Fibroblast of villous mesenchyme (primary cell): Measurements from ENCODE around the gene BPIFB1. TPM values are rescaled to one million over a fixed set of nuclear protein-coding genes. Genes with fewer than 3 reads are reported as not detected.

Experiments
- DNase-seq: peaks from one replicate; pipeline ENCODE4 v3.0.0-alpha.2; 2010; ENCODE audit warnings: low read depth
- H3K4me3 ChIP-seq: 2 replicates; pipeline ENCODE4 v1.5.1; 2011; ENCODE audit warnings: low read depth, mild to moderate bottlenecking, low read length
- CTCF ChIP-seq: IDR thresholded peaks from 2 replicates; pipeline ENCODE4 v1.5.1; 2012; ENCODE audit warnings: low read depth, mild to moderate bottlenecking, low read length; ENCODE audit not compliant: insufficient read depth
- total RNA-seq: library from RNA; depleted of rRNA; stranded (reverse); fragments of >200 nt; gene quantifications from 2 replicates; pipeline ENCODE4 v1.2.3, GENCODE V29; 2012

BPIFB1 gene
- total RNA-seq, 1 donor: not detected

- no peak for TF ChIP-seq CTCF
- no peak overlapping the region for H3K4me3 ChIP-seq
- DNase-seq: no peak
These were observed 18.3 kb downstream of the BPIFB1 start for GRCh38 chr20:33301192-33301930.

GRCh38 chr20:33303595-33303994, 20.6 kb downstream of the BPIFB1 start:
- DNase-seq: no peak
- H3K4me3 ChIP-seq: no peak overlapping the region
- TF ChIP-seq CTCF: no peak

- DNase-seq: no peak
- no peak for TF ChIP-seq CTCF
- H3K4me3 ChIP-seq: no peak overlapping the region
These were observed 21.0 kb downstream of the BPIFB1 start for GRCh38 chr20:33304046-33304445.

GRCh38 chr20:33305589-33306057, 22.6 kb downstream of the BPIFB1 start:
- H3K4me3 ChIP-seq: no peak overlapping the region
- DNase-seq: no peak
- no peak for TF ChIP-seq CTCF

- H3K4me3 ChIP-seq: no peak overlapping the region
- DNase-seq: no peak
- no peak for TF ChIP-seq CTCF
These were observed 23.2 kb downstream of the BPIFB1 start for GRCh38 chr20:33306228-33306627.

GRCh38 chr20:33306807-33307206, 23.8 kb downstream of the BPIFB1 start:
- H3K4me3 ChIP-seq: no peak overlapping the region
- TF ChIP-seq CTCF: no peak
- no peak for DNase-seq

- no peak overlapping the region for H3K4me3 ChIP-seq
- DNase-seq: no peak
- TF ChIP-seq CTCF: no peak
These were observed 25.7 kb downstream of the BPIFB1 start for GRCh38 chr20:33308668-33309067.
